HG02884 (cell line): ENCODE data around the gene BHLHA9.

Source experiments
- ATAC-seq: cut with Tn5 transposase; IDR thresholded peaks from one replicate; pipeline ENCODE4 v1.9.1; 2021; ENCODE audit warnings: mild to moderate bottlenecking, moderate library complexity; ENCODE audit not compliant: unreplicated experiment

BHLHA9 gene

GRCh38 chr17:1251866-1252608 is 18.2 kb upstream of the BHLHA9 start:
- no peak for ATAC-seq

GRCh38 chr17:1255041-1255440 is 15.2 kb upstream of the BHLHA9 start:
- ATAC-seq: no peak

GRCh38 chr17:1256699-1257098 is 13.5 kb upstream of the BHLHA9 start:
- no peak for ATAC-seq

- ATAC-seq: no peak
These were observed 10.0 kb upstream of the BHLHA9 start for GRCh38 chr17:1260086-1260769.

GRCh38 chr17:1260770-1261161 is 9.5 kb upstream of the BHLHA9 start:
- ATAC-seq: no peak

GRCh38 chr17:1264196-1264595 is 6.0 kb upstream of the BHLHA9 start:
- ATAC-seq: no peak

- ATAC-seq: no peak
These were observed 2.7 kb upstream of the BHLHA9 start for GRCh38 chr17:1267471-1267943.

- no peak for ATAC-seq
These were observed 783 bp downstream of the BHLHA9 start for GRCh38 chr17:1271030-1271423.

GRCh38 chr17:1271441-1271840 is 1.2 kb downstream of the BHLHA9 start:
- ATAC-seq: no peak

GRCh38 chr17:1272701-1273100 is 2.5 kb downstream of the BHLHA9 start:
- no peak for ATAC-seq

- no peak for ATAC-seq
These were observed 3.4 kb downstream of the BHLHA9 start for GRCh38 chr17:1273492-1274244.

- no peak for ATAC-seq
These were observed 4.0 kb downstream of the BHLHA9 start for GRCh38 chr17:1274245-1274608.

GRCh38 chr17:1275205-1275961 is 5.1 kb downstream of the BHLHA9 start:
- ATAC-seq: no peak

GRCh38 chr17:1275962-1276736 is 5.9 kb downstream of the BHLHA9 start:
- no peak for ATAC-seq

GRCh38 chr17:1280652-1281051 is 10.4 kb downstream of the BHLHA9 start:
- no peak for ATAC-seq

- no peak for ATAC-seq
These were observed 16.3 kb downstream of the BHLHA9 start for GRCh38 chr17:1286379-1287106.

GRCh38 chr17:1289695-1290094 is 19.5 kb downstream of the BHLHA9 start:
- ATAC-seq: no peak

- ATAC-seq: no peak
These were observed 20.4 kb downstream of the BHLHA9 start for GRCh38 chr17:1290676-1291075.

GRCh38 chr17:1294157-1294717 is 24.0 kb downstream of the BHLHA9 start:
- ATAC-seq: no peak
